DND-41 (cell line): Measurements from ENCODE around the gene TGFB3.

ENCODE experiments used
- EZH2 ChIP-seq: IDR thresholded peaks from 3 replicates; pipeline ENCODE4 v1.6.1; 2012; ENCODE audit warnings: borderline replicate concordance, low read depth, mild to moderate bottlenecking, moderate library complexity, low read length, inconsistent platforms; ENCODE audit not compliant: severe bottlenecking
- TF ChIP-seq, protein P1 (sequence below): IDR thresholded peaks from 2 replicates; pipeline ENCODE4 v1.5.1; 2012; ENCODE audit warnings: borderline replicate concordance, low read length, moderate library complexity, mild to moderate bottlenecking; ENCODE audit not compliant: poor library complexity, severe bottlenecking; ENCODE audit errors: extremely low read depth

DNA sequence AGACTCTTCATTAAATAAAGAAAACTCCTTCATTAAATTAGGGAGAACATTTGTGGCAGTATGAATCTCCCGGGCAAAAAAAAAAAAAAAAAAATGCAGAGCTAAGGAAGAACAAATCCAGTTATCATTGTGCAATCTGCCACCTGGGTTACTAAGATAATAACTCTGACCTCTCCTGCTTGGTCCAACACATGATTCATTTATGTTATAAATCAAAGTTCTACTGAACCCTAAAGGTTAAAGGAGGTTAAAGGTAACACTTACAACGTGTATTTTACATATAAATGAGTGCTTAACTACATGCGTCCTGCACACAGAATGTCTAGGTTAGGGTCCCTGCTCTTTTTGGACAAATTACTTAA, 4.2 kb downstream of the TGFB3 start:
- TF ChIP-seq EZH2, result no peak
- TF ChIP-seq, protein P1, sequence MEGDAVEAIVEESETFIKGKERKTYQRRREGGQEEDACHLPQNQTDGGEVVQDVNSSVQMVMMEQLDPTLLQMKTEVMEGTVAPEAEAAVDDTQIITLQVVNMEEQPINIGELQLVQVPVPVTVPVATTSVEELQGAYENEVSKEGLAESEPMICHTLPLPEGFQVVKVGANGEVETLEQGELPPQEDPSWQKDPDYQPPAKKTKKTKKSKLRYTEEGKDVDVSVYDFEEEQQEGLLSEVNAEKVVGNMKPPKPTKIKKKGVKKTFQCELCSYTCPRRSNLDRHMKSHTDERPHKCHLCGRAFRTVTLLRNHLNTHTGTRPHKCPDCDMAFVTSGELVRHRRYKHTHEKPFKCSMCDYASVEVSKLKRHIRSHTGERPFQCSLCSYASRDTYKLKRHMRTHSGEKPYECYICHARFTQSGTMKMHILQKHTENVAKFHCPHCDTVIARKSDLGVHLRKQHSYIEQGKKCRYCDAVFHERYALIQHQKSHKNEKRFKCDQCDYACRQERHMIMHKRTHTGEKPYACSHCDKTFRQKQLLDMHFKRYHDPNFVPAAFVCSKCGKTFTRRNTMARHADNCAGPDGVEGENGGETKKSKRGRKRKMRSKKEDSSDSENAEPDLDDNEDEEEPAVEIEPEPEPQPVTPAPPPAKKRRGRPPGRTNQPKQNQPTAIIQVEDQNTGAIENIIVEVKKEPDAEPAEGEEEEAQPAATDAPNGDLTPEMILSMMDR, result no peak
